GM12873 (cell line): ENCODE data around the gene OR8H2.

Source experiments
- CTCF ChIP-seq: IDR thresholded peaks from 2 replicates; pipeline ENCODE4 v1.5.1; 2012; ENCODE audit warnings: low read depth, mild to moderate bottlenecking, moderate library complexity, low read length, control low read depth; ENCODE audit not compliant: insufficient read depth; ENCODE audit errors: missing control alignments

OR8H2 gene

GRCh38 chr11:56103210-56103737 is at the start of gene OR8H2:
OR8H2 (plus strand) TSS chr11:56103687; CDS start chr11:56105043, 1,356 bp downstream.
- no peak for TF ChIP-seq CTCF

- TF ChIP-seq CTCF: no peak
These were observed 36.5 kb upstream of the OR8H2 start for GRCh38 chr11:56066980-56067379.

GRCh38 chr11:56089697-56090096 is 13.8 kb upstream of the OR8H2 start:
- no peak for TF ChIP-seq CTCF

GRCh38 chr11:56093008-56093407 is 10.5 kb upstream of the OR8H2 start, which contains the start of gene OR8I2:
OR8I2 (plus strand) TSS chr11:56093308; CDS start chr11:56093308, 0 bp downstream.
- no peak for TF ChIP-seq CTCF

GRCh38 chr11:56122073-56122472 is 18.6 kb downstream of the OR8H2 start, which contains the start of gene OR8H3:
OR8H3 (plus strand) TSS chr11:56122373; CDS start chr11:56122373, 0 bp downstream.
- TF ChIP-seq CTCF: no peak

- no peak for TF ChIP-seq CTCF
These were observed 36.7 kb downstream of the OR8H2 start, which contains the start of gene OR8J3 for GRCh38 chr11:56140151-56140661. OR8J3 (minus strand) TSS chr11:56140201; CDS start chr11:56137718, 2,483 bp downstream.

GRCh38 chr11:56151376-56151775 is 47.9 kb downstream of the OR8H2 start:
- no peak for TF ChIP-seq CTCF
